Activated CD4-positive, alpha-beta T cell treated with anti-CD3 and anti-CD28 coated beads, Interleukin-2, amount 10 ng/mL, durations not matched to agents 7 days and 5 days (primary cell): ENCODE measurements around the gene GRM4. TPM values are rescaled to one million over a fixed set of nuclear protein-coding genes. Genes with fewer than 3 reads are reported as not detected.

ENCODE experiments used
- CTCF ChIA-PET: fragments of 350-600 bp; sonication (Branson Sonifier 250); formaldehyde crosslinking; loops from one replicate; lab custom pipeline; 2021; ENCODE audit warnings: antibody characterized with exemption; lab: Charles Lee
- POLR2A ChIA-PET: fragments of 350-600 bp; sonication (Branson Sonifier 250); formaldehyde crosslinking; loops from one replicate; lab custom pipeline; 2021; ENCODE audit warnings: antibody characterized with exemption; lab: Charles Lee
- DNase-seq: peaks from one replicate; pipeline ENCODE4 v3.0.0-alpha.2; 2020
- H3K27ac Mint-ChIP-seq: one replicate; pipeline ENCODE4 v1.8.0; 2021; ENCODE audit warnings: mild to moderate bottlenecking, moderate library complexity, mixed read lengths
- H3K27me3 Mint-ChIP-seq: one replicate; pipeline ENCODE4 v1.8.0; 2021; ENCODE audit warnings: mixed read lengths
- H3K36me3 Mint-ChIP-seq: one replicate; pipeline ENCODE4 v1.8.0; 2021; ENCODE audit warnings: low read depth, mixed read lengths
- H3K4me1 Mint-ChIP-seq: one replicate; pipeline ENCODE4 v1.8.0; 2021; ENCODE audit warnings: mixed read lengths
- H3K4me3 Mint-ChIP-seq: one replicate; pipeline ENCODE4 v1.8.0; 2021; ENCODE audit warnings: mild to moderate bottlenecking, moderate library complexity, mixed read lengths
- H3K9me3 Mint-ChIP-seq: one replicate; pipeline ENCODE4 v1.8.0; 2021; ENCODE audit warnings: mixed read lengths
- total RNA-seq, 2 experiments: library from RNA; stranded (reverse); gene quantifications; one replicate each; pipeline ENCODE4 v1.2.3, GENCODE V29; 2021

The GRM4 gene
- total RNA-seq, 2 experiments from 2014 or later: not detected

GRCh38 chr6:34129753-34130152, 16.1 kb downstream of the GRM4 start:
- Mint-ChIP-seq H3K27ac (no peak overlapping the region), H3K27me3 (peaks cover 14% of the 10 kb centered on the region), H3K4me1 (no peaks in the 10 kb centered on the region), H3K36me3 (no peaks in the 10 kb centered on the region), H3K4me3 (no peak overlapping the region), H3K9me3 (no peaks in the 10 kb centered on the region)
- POLR2A ChIA-PET: no interaction called here
- CTCF ChIA-PET: interaction anchor here (0.8 kb wide), 1 partner anchor 14 kb away, joined by 3 read pairs; no protein-coding TSS in a partner anchor
- DNase-seq: no peak

DNA sequence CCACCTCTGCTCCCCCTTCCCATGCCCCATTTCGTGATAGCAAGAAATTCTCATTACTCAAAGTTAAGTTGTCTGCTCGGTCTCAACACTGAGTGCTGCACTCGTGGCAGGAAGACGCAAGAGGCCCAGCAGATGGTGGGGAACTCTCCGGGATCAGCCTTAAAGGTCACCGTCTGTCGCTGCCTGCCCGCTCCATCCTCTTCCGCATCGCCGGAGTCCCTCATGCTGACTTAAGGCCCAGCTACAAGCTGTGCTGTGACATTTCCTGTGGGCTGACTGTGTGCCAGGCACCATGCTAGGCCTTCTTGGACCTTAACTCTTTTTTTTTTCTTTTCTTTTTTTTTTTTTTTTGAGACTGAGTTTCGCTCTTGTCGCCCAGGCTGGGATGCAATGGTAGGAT, 17.8 kb downstream of the GRM4 start:
- no peak for DNase-seq
- peaks cover 14% of the 10 kb centered on the region for H3K27me3 Mint-ChIP-seq
- H3K4me1 Mint-ChIP-seq: no peaks in the 10 kb centered on the region
- no peaks in the 10 kb centered on the region for H3K36me3 Mint-ChIP-seq
- POLR2A ChIA-PET: interaction anchor here (0.6 kb wide), 1 partner anchor 167 kb away, joined by 4 read pairs; no protein-coding TSS in a partner anchor
- no peaks in the 10 kb centered on the region for H3K9me3 Mint-ChIP-seq
- no peak overlapping the region for H3K27ac Mint-ChIP-seq
- CTCF ChIA-PET: interaction anchor here (0.7 to 1.1 kb wide), 4 partner anchors 11 to 543 kb away, joined by 3 to 7 read pairs (median 4); no protein-coding TSS in a partner anchor
- H3K4me3 Mint-ChIP-seq: no peak overlapping the region

GRCh38 chr6:34126419-34126818, 19.5 kb downstream of the GRM4 start:
- H3K9me3 Mint-ChIP-seq: no peaks in the 10 kb centered on the region
- ChIA-PET CTCF (interaction anchor here (0.6 kb wide), 1 partner anchor 630 kb away, joined by 3 read pairs; no protein-coding TSS in a partner anchor), POLR2A (no interaction called here)
- H3K4me3 Mint-ChIP-seq: no peak overlapping the region
- H3K27ac Mint-ChIP-seq: no peak overlapping the region
- no peaks in the 10 kb centered on the region for H3K4me1 Mint-ChIP-seq
- DNase-seq: no peak
- H3K27me3 Mint-ChIP-seq: peaks cover 5% of the 10 kb centered on the region
- no peaks in the 10 kb centered on the region for H3K36me3 Mint-ChIP-seq

- Mint-ChIP-seq H3K36me3 (no peaks in the 10 kb centered on the region), H3K4me1 (peaks cover 2% of the 10 kb centered on the region), H3K27me3 (peaks cover 2% of the 10 kb centered on the region), H3K4me3 (no peak overlapping the region), H3K9me3 (no peaks in the 10 kb centered on the region), H3K27ac (no peak overlapping the region)
- CTCF ChIA-PET: no interaction called here
- POLR2A ChIA-PET: no interaction called here
- no peak for DNase-seq
Measured at GRCh38 chr6:34125939-34126338, 19.9 kb downstream of the GRM4 start.

- POLR2A ChIA-PET: no interaction called here
- no peak for DNase-seq
- Mint-ChIP-seq H3K4me3 (no peak overlapping the region), H3K27me3 (no peaks in the 10 kb centered on the region), H3K27ac (no peak overlapping the region), H3K36me3 (no peaks in the 10 kb centered on the region), H3K4me1 (peaks cover 2% of the 10 kb centered on the region), H3K9me3 (no peaks in the 10 kb centered on the region)
- CTCF ChIA-PET: no interaction called here
Measured at GRCh38 chr6:34120953-34121675, 24.8 kb downstream of the GRM4 start.

GRCh38 chr6:34115915-34116314, 30.0 kb downstream of the GRM4 start:
- ChIA-PET CTCF (interaction anchor here (0.7 kb wide), 1 partner anchor 433 kb away, joined by 3 read pairs; no protein-coding TSS in a partner anchor), POLR2A (no interaction called here)
- no peaks in the 10 kb centered on the region for H3K27me3 Mint-ChIP-seq
- no peak overlapping the region for H3K27ac Mint-ChIP-seq
- no peaks in the 10 kb centered on the region for H3K36me3 Mint-ChIP-seq
- DNase-seq: no peak
- H3K4me1 Mint-ChIP-seq: peaks cover under 1% of the 10 kb centered on the region
- H3K4me3 Mint-ChIP-seq: no peak overlapping the region
- no peaks in the 10 kb centered on the region for H3K9me3 Mint-ChIP-seq

- Mint-ChIP-seq H3K9me3 (no peaks in the 10 kb centered on the region), H3K27ac (no peak overlapping the region), H3K27me3 (no peaks in the 10 kb centered on the region), H3K4me3 (no peak overlapping the region), H3K36me3 (no peaks in the 10 kb centered on the region), H3K4me1 (no peaks in the 10 kb centered on the region)
- DNase-seq: peak; percentile 43
- CTCF ChIA-PET: interaction anchor here (0.7 kb wide), 1 partner anchor 21 kb away, joined by 3 read pairs; no protein-coding TSS in a partner anchor
- POLR2A ChIA-PET: no interaction called here
Measured at GRCh38 chr6:34115403-34115795, 30.5 kb downstream of the GRM4 start.

DNA sequence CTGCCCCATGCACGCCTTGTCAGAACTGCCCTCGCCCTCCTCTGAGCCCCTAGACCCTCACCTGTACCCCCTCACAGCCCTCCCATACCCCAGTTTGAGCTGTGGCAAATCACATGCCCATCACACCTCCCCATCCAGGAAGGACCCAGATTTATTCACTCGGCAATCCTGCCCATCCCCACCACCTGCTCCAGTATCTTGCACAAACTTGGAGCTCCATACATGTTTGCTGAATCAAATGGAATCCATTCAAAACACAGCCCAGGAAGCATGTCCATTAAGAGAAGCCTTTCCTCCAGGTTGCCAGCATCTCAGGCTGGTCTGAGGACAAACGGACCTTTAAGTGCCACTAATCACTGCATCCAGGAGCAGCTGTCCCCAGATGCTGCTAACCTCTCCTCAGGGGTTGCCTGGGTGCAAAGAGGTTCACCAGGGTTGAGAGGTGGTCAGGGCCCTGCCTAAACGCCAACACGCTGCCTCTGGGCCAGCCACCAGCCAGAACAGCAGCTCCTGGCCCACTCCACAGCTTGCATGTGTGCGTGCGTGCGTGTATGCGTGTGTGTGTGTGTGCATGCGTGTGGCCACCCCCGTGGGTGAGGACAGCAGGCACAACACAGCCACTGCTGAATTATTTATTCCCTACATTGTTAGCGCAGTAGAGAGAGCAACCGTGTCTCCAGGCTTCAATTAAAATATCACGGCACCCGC, 31.0 kb downstream of the GRM4 start:
- no peaks in the 10 kb centered on the region for H3K36me3 Mint-ChIP-seq
- H3K4me3 Mint-ChIP-seq: no peak overlapping the region
- no peak for DNase-seq
- POLR2A ChIA-PET: no interaction called here
- no peaks in the 10 kb centered on the region for H3K9me3 Mint-ChIP-seq
- H3K4me1 Mint-ChIP-seq: no peaks in the 10 kb centered on the region
- CTCF ChIA-PET: interaction anchor here (0.7 kb wide), 1 partner anchor 21 kb away, joined by 3 read pairs; no protein-coding TSS in a partner anchor
- H3K27ac Mint-ChIP-seq: no peak overlapping the region
- no peaks in the 10 kb centered on the region for H3K27me3 Mint-ChIP-seq

DNA sequence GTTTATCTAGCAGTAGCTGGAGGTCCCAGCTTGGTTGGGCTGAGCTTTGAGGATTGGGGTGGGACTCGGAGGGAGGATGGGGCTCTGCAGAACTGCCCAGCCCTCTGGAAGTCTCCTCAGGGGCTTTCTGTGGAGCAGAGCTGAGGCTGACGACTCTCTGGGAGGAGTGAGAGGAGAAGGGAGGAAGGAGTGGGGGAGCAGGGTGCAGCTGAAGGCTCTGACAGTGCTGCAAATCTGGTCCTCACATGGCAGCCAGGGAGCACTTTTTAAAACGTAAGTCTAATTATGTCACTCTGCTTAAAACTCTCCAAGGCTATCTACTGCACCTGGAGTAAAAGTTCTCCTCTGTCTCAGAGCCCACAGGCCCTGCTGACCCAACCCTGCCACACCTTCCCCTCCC, 32.4 kb downstream of the GRM4 start:
- ChIA-PET CTCF (interaction anchor here (0.8 to 1.0 kb wide), 2 partner anchors 19 to 32 kb away, joined by 3 read pairs; no protein-coding TSS in a partner anchor), POLR2A (no interaction called here)
- Mint-ChIP-seq H3K27me3 (no peaks in the 10 kb centered on the region), H3K36me3 (no peaks in the 10 kb centered on the region), H3K4me3 (no peak overlapping the region), H3K27ac (no peak overlapping the region), H3K9me3 (no peaks in the 10 kb centered on the region), H3K4me1 (no peaks in the 10 kb centered on the region)
- no peak for DNase-seq

- no peaks in the 10 kb centered on the region for H3K27me3 Mint-ChIP-seq
- ChIA-PET CTCF (no interaction called here), POLR2A (no interaction called here)
- H3K27ac Mint-ChIP-seq: no peak overlapping the region
- H3K36me3 Mint-ChIP-seq: no peaks in the 10 kb centered on the region
- no peak overlapping the region for H3K4me3 Mint-ChIP-seq
- H3K9me3 Mint-ChIP-seq: no peaks in the 10 kb centered on the region
- no peaks in the 10 kb centered on the region for H3K4me1 Mint-ChIP-seq
- DNase-seq: no peak
Measured at GRCh38 chr6:34112126-34112525, 33.8 kb downstream of the GRM4 start.

DNA sequence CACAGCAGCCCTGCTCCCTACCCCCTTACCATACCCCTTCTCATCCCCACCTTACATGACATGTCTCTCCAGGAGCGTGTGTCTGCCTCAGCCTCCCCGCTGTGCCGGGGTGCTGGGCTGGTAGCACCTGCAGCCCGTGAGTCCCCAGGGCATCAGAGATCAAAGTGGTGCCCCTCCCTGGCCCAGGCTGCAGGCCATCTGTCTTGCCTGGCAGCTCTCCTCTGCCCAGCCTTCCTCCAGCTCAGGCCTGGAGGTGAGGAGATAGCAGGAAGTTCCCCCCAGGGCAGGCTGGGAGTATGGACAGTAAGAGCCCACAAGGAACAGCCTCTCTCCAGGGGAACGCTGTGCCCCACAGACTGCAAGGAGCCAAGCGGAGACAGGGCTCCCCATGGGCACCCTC, 35.3 kb downstream of the GRM4 start:
- Mint-ChIP-seq H3K9me3 (no peaks in the 10 kb centered on the region), H3K4me1 (no peaks in the 10 kb centered on the region), H3K27me3 (no peaks in the 10 kb centered on the region), H3K27ac (no peak overlapping the region), H3K36me3 (no peaks in the 10 kb centered on the region), H3K4me3 (no peak overlapping the region)
- ChIA-PET POLR2A (no interaction called here), CTCF (interaction anchor here (0.6 kb wide), 2 partner anchors 126 to 381 kb away, joined by 3 read pairs; no protein-coding TSS in a partner anchor)
- DNase-seq: no peak

GRCh38 chr6:34108176-34108575, 37.7 kb downstream of the GRM4 start:
- no peaks in the 10 kb centered on the region for H3K36me3 Mint-ChIP-seq
- H3K4me3 Mint-ChIP-seq: no peak overlapping the region
- ChIA-PET POLR2A (no interaction called here), CTCF (no interaction called here)
- DNase-seq: no peak
- H3K9me3 Mint-ChIP-seq: no peaks in the 10 kb centered on the region
- no peak overlapping the region for H3K27ac Mint-ChIP-seq
- no peaks in the 10 kb centered on the region for H3K4me1 Mint-ChIP-seq
- no peaks in the 10 kb centered on the region for H3K27me3 Mint-ChIP-seq

DNA sequence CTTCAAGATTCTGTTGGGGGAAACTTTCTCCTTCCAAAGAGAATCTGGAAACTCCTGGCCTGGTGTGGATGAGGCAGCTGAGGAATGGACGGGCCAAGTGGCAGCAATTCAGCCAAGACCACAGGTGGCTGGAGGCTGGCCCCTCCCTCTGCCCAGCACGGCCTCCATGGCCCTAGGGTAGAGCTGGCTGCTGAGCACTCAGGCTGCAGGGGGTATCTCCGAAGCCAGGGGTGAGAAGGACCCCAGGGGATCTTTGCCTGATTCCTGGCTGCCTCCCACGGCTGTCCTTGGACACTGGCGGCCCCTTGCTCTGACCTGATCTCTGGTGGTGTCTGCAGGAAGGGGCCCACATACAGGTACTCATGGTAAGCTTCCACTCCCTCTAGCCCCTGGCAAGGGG, 39.0 kb downstream of the GRM4 start:
- H3K27ac Mint-ChIP-seq: no peak overlapping the region
- no peaks in the 10 kb centered on the region for H3K9me3 Mint-ChIP-seq
- CTCF ChIA-PET: no interaction called here
- no peaks in the 10 kb centered on the region for H3K36me3 Mint-ChIP-seq
- POLR2A ChIA-PET: no interaction called here
- no peak for DNase-seq
- H3K4me1 Mint-ChIP-seq: no peaks in the 10 kb centered on the region
- H3K27me3 Mint-ChIP-seq: no peaks in the 10 kb centered on the region
- no peak overlapping the region for H3K4me3 Mint-ChIP-seq
